ENCODE data around the gene TRIOBP.
"Not testable (repeated sequence)": the region's sequence is repeated elsewhere in the genome, so short reads cannot be mapped to it uniquely, and the experiment has no call there.

TRIOBP gene

GRCh38 chr22:37778370-37779009, 81.6 kb downstream of the TRIOBP start:
- DNase-seq (ENCODE audit: low spot score) = no peak

- no peak for DNase-seq (ENCODE audit: low spot score)
Observed at GRCh38 chr22:37781434-37782059, 84.7 kb downstream of the TRIOBP start.

- DNase-seq (ENCODE audit: low spot score) = no peak
Observed at GRCh38 chr22:37782340-37783168, 85.7 kb downstream of the TRIOBP start.

- no peak for DNase-seq (ENCODE audit: low spot score)
Observed at GRCh38 chr22:37784829-37785495, 88.1 kb downstream of the TRIOBP start.

GRCh38 chr22:37790234-37790633, 93.4 kb downstream of the TRIOBP start:
- no peak for DNase-seq (ENCODE audit: low spot score)

GRCh38 chr22:37792494-37792893, 95.6 kb downstream of the TRIOBP start:
- DNase-seq (ENCODE audit: low spot score) = no peak

- DNase-seq (ENCODE audit: low spot score) = no peak
Observed at GRCh38 chr22:37794376-37794775, 97.5 kb downstream of the TRIOBP start.

GRCh38 chr22:37796079-37796478, 99.2 kb downstream of the TRIOBP start:
- no peak for DNase-seq (ENCODE audit: low spot score)

- DNase-seq (ENCODE audit: low spot score) = not testable (repeated sequence)
Observed at GRCh38 chr22:37797259-37797658, 100.4 kb downstream of the TRIOBP start.

GRCh38 chr22:37797874-37798500, 101.1 kb downstream of the TRIOBP start:
- no peak for DNase-seq (ENCODE audit: low spot score)

GRCh38 chr22:37799979-37800378, 103.1 kb downstream of the TRIOBP start:
- DNase-seq (ENCODE audit: low spot score) = not testable (repeated sequence)

GRCh38 chr22:37801946-37802309, 105.1 kb downstream of the TRIOBP start:
- no peak for DNase-seq (ENCODE audit: low spot score)

GRCh38 chr22:37802310-37803194, 105.7 kb downstream of the TRIOBP start:
- peak; percentile 75 for DNase-seq (ENCODE audit: low spot score)

- no peak for DNase-seq (ENCODE audit: low spot score)
Observed at GRCh38 chr22:37803195-37803638, 106.4 kb downstream of the TRIOBP start.

- DNase-seq (ENCODE audit: low spot score) = no peak
Observed at GRCh38 chr22:37803639-37804351, 106.9 kb downstream of the TRIOBP start.

GRCh38 chr22:37804352-37804880, 107.6 kb downstream of the TRIOBP start:
- DNase-seq (ENCODE audit: low spot score) = no peak

- DNase-seq (ENCODE audit: low spot score) = peak; percentile 86
Observed at GRCh38 chr22:37804881-37805809, 108.3 kb downstream of the TRIOBP start.

- no peak for DNase-seq (ENCODE audit: low spot score)
Observed at GRCh38 chr22:37805810-37806277, 109.0 kb downstream of the TRIOBP start.
